Ishikawa (cell line): ENCODE measurements around the gene LMAN1.

Source experiments
- CEBPB ChIP-seq: IDR thresholded peaks from 2 replicates; pipeline ENCODE4 v1.6.1; 2012
- CREB1 ChIP-seq: IDR thresholded peaks from 2 replicates; pipeline ENCODE4 v1.6.1; 2012; ENCODE audit warnings: low read depth
- NFIC ChIP-seq: IDR thresholded peaks from 2 replicates; pipeline ENCODE4 v1.6.1; 2012
- RAD21 ChIP-seq: IDR thresholded peaks from 2 replicates; pipeline ENCODE4 v1.6.1; 2012; ENCODE audit warnings: low read depth
- TAF1 ChIP-seq: IDR thresholded peaks from 2 replicates; pipeline ENCODE4 v1.6.1; 2012; ENCODE audit warnings: low read depth, mild to moderate bottlenecking
- TCF12 ChIP-seq: IDR thresholded peaks from 2 replicates; pipeline ENCODE4 v1.6.1; 2012; ENCODE audit warnings: low read depth
- TEAD4 ChIP-seq: IDR thresholded peaks from 2 replicates; pipeline ENCODE4 v1.6.1; 2012
- TF ChIP-seq, protein P1 (sequence below): IDR thresholded peaks from 2 replicates; pipeline ENCODE4 v1.6.1; 2012; ENCODE audit warnings: low read depth, mild to moderate bottlenecking

DNA sequence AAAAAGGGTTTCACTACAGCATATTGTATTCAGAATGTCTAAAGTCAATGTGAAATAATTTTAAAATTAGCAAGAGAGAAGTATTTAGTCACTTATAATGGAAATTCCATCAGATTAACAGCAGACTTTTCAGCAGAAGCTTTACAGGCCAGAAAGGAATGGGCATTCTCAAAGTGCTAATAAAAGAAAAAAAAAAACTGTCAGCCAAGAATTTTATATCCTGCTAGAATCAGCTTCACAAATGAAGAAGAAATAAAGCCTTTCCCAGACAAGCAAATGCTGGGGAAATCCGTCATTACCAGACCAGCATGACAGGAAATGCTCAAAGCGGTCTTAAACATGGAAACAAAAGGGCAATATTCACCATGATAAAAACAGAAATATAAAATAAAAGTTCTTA is 18.8 kb downstream of the LMAN1 start:
- TF ChIP-seq CEBPB = no peak
- no peak for TF ChIP-seq CREB1
- no peak for TF ChIP-seq TEAD4
- TF ChIP-seq, protein P1, sequence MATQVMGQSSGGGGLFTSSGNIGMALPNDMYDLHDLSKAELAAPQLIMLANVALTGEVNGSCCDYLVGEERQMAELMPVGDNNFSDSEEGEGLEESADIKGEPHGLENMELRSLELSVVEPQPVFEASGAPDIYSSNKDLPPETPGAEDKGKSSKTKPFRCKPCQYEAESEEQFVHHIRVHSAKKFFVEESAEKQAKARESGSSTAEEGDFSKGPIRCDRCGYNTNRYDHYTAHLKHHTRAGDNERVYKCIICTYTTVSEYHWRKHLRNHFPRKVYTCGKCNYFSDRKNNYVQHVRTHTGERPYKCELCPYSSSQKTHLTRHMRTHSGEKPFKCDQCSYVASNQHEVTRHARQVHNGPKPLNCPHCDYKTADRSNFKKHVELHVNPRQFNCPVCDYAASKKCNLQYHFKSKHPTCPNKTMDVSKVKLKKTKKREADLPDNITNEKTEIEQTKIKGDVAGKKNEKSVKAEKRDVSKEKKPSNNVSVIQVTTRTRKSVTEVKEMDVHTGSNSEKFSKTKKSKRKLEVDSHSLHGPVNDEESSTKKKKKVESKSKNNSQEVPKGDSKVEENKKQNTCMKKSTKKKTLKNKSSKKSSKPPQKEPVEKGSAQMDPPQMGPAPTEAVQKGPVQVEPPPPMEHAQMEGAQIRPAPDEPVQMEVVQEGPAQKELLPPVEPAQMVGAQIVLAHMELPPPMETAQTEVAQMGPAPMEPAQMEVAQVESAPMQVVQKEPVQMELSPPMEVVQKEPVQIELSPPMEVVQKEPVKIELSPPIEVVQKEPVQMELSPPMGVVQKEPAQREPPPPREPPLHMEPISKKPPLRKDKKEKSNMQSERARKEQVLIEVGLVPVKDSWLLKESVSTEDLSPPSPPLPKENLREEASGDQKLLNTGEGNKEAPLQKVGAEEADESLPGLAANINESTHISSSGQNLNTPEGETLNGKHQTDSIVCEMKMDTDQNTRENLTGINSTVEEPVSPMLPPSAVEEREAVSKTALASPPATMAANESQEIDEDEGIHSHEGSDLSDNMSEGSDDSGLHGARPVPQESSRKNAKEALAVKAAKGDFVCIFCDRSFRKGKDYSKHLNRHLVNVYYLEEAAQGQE = no peak
- no peak for TF ChIP-seq RAD21
- no peak for TF ChIP-seq NFIC
- no peak for TF ChIP-seq TAF1
- TF ChIP-seq TCF12 = no peak
